Neural crest cell (in vitro differentiated cells): ENCODE results near the gene FLOT2. TPM values are rescaled to one million over a fixed set of nuclear protein-coding genes. Genes with fewer than 3 reads are reported as not detected.
A peak's percentile ranks its signal among the peaks of the same experiment; 100 is the strongest.

Experiments used
- DNase-seq: peaks from one replicate; pipeline ENCODE4 v3.0.0; 2021; ENCODE audit warnings: low read depth, mixed read lengths, low spot score
- H3K27ac Mint-ChIP-seq: one replicate; pipeline ENCODE4 v1.8.0; 2021; ENCODE audit warnings: mild to moderate bottlenecking, mixed read lengths; ENCODE audit not compliant: unreplicated experiment
- H3K27me3 Mint-ChIP-seq: 2 replicates; pipeline ENCODE4 v1.8.0; 2021; ENCODE audit warnings: low read depth, mild to moderate bottlenecking, mixed read lengths
- H3K36me3 Mint-ChIP-seq: 2 replicates; pipeline ENCODE4 v1.8.0; 2021; ENCODE audit warnings: low read depth, mild to moderate bottlenecking, mixed read lengths
- H3K4me1 Mint-ChIP-seq: 2 replicates; pipeline ENCODE4 v1.8.0; 2021; ENCODE audit warnings: mixed read lengths
- H3K4me3 Mint-ChIP-seq: one replicate; pipeline ENCODE4 v1.8.0; 2021; ENCODE audit warnings: mild to moderate bottlenecking, mixed read lengths
- H3K9me3 Mint-ChIP-seq: 2 replicates; pipeline ENCODE4 v1.8.0; 2021; ENCODE audit warnings: mixed read lengths
- total RNA-seq: library from RNA; stranded (reverse); gene quantifications from 2 replicates; pipeline ENCODE4 v1.2.1, GENCODE V29; 2021
- TF ChIP-seq, protein P1 (sequence below): fragments of 200-600 bp; sonication (generic); conservative IDR thresholded peaks from 2 replicates; pipeline ENCODE4 v1.5.0; 2021; ENCODE audit warnings: antibody characterized with exemption, mild to moderate bottlenecking

Gene FLOT2
- total RNA-seq, 1 donor from 2014 or later, result 133 TPM

DNA sequence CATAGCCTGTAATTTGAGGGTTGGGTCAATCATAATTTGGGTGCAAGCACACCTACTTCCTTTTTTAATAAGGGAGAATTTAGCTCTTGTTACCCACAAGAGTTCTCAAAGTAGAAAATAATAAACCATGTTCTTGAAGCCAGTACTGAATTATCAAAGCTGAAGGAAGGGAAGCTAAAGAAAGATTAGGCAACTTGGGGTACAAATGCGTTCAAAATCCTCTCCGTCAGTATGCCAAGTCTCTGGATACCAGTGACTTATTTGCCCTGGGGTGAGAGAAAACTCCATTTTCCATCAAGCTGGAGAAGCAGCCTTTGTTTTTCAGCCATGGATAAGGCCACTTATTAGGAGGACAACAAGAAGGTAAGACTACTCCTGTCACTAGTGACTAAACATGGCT lies 28.8 kb upstream of the FLOT2 start:
- no peaks in the 10 kb centered on the region for H3K27me3 Mint-ChIP-seq
- H3K4me3 Mint-ChIP-seq, result no peak overlapping the region
- no peaks in the 10 kb centered on the region for H3K9me3 Mint-ChIP-seq
- peaks cover 7% of the 10 kb centered on the region for H3K4me1 Mint-ChIP-seq
- TF ChIP-seq, protein P1, sequence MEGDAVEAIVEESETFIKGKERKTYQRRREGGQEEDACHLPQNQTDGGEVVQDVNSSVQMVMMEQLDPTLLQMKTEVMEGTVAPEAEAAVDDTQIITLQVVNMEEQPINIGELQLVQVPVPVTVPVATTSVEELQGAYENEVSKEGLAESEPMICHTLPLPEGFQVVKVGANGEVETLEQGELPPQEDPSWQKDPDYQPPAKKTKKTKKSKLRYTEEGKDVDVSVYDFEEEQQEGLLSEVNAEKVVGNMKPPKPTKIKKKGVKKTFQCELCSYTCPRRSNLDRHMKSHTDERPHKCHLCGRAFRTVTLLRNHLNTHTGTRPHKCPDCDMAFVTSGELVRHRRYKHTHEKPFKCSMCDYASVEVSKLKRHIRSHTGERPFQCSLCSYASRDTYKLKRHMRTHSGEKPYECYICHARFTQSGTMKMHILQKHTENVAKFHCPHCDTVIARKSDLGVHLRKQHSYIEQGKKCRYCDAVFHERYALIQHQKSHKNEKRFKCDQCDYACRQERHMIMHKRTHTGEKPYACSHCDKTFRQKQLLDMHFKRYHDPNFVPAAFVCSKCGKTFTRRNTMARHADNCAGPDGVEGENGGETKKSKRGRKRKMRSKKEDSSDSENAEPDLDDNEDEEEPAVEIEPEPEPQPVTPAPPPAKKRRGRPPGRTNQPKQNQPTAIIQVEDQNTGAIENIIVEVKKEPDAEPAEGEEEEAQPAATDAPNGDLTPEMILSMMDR, result no peak
- H3K36me3 Mint-ChIP-seq, result peaks cover 18% of the 10 kb centered on the region
- H3K27ac Mint-ChIP-seq, result no peak overlapping the region
- no peak for DNase-seq

DNA sequence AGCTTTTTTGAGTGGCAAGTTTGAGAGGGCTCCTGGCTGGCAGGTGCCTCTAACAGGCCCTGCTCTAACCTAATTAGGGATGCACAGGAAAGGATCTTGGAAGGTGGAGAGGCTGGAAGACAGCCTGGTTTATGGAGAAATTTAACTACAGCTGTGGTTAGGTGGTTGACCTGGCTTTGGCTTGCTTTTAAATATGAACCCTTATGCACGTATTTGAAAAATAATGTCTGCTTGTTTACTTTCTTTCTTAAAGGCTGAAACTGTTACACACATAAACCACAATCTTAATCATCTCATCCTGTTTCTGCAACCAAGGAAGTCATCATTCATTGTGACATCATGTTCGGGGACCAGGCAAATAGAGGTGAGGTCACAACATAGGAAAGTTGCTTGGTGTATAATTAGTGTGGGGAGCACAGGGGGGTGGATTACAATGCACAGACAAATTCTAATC lies 28.4 kb upstream of the FLOT2 start:
- H3K4me3 Mint-ChIP-seq, result no peak overlapping the region
- H3K27me3 Mint-ChIP-seq, result no peaks in the 10 kb centered on the region
- DNase-seq, result no peak
- peaks cover 19% of the 10 kb centered on the region for H3K36me3 Mint-ChIP-seq
- TF ChIP-seq, protein P1, result no peak
- H3K4me1 Mint-ChIP-seq, result peaks cover 7% of the 10 kb centered on the region
- no peak overlapping the region for H3K27ac Mint-ChIP-seq
- H3K9me3 Mint-ChIP-seq, result no peaks in the 10 kb centered on the region

DNA sequence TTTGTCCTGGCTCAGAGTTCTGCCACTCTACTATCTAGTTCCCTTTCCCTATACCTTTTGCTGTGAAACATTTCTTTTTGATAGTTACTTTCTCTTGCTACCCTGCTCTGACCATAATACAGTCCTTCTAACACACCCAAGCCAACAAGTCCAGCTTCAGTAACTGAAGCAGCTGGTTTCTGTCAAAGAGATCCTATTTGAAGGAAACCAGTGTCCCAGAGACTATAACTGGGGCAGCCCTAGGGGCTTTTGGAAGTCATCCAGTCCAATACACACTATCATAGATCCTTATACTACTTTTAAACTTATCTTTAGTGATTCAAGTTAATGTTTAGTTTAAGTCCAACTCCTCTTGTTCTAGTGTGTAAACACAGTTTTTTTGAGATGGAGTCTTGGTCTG lies 22.7 kb upstream of the FLOT2 start:
- no peak for DNase-seq
- no peak overlapping the region for H3K4me3 Mint-ChIP-seq
- TF ChIP-seq, protein P1, result no peak
- peaks cover 17% of the 10 kb centered on the region for H3K36me3 Mint-ChIP-seq
- H3K27ac Mint-ChIP-seq, result peak overlapping the region; percentile 59
- H3K9me3 Mint-ChIP-seq, result no peaks in the 10 kb centered on the region
- H3K27me3 Mint-ChIP-seq, result no peaks in the 10 kb centered on the region
- H3K4me1 Mint-ChIP-seq, result no peaks in the 10 kb centered on the region

DNA sequence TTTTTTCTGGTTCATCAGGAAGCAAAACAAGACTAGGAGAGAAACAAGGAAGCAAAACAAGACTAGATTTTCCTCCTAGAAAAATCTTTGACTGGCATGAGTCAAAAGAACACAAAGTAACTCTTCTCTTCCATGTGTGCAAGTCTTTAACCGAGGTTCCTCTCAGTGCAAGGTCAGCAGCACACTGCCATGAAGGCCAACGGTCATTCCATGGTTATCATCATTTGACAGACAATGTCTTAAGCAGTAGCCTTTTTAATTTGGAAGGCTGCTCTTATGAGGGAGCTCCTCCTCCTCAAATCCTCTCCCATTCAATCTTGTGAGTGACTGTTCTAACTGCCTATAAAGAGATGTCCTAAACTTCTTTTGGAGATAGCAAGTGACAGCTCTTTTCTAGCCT lies 20.8 kb upstream of the FLOT2 start:
- no peak overlapping the region for H3K27ac Mint-ChIP-seq
- H3K4me1 Mint-ChIP-seq, result no peaks in the 10 kb centered on the region
- H3K27me3 Mint-ChIP-seq, result no peaks in the 10 kb centered on the region
- peaks cover 17% of the 10 kb centered on the region for H3K36me3 Mint-ChIP-seq
- H3K4me3 Mint-ChIP-seq, result no peak overlapping the region
- no peaks in the 10 kb centered on the region for H3K9me3 Mint-ChIP-seq
- DNase-seq, result no peak
- TF ChIP-seq, protein P1, result no peak

DNA sequence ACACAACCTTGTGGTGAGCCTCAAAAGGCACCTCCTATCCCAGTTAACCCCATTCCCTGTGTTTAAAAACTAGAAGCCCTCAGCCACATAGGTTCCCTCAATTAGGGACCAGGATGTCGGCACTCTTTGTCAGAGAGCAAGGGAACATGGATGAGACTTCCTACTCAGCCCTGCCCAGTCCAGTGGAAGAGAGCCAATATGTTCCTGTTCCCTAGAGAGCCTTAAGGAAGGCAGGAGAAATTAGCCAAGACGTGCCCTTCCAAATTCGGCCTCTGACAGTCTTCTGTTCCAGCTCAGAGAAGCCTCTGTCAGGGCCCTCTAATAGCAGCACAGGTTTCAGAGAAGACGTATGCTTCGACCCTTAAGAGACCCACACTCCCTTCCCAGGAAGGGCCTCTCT lies 19.9 kb upstream of the FLOT2 start:
- peaks cover 19% of the 10 kb centered on the region for H3K36me3 Mint-ChIP-seq
- no peaks in the 10 kb centered on the region for H3K4me1 Mint-ChIP-seq
- H3K4me3 Mint-ChIP-seq, result no peak overlapping the region
- no peak overlapping the region for H3K27ac Mint-ChIP-seq
- H3K27me3 Mint-ChIP-seq, result no peaks in the 10 kb centered on the region
- TF ChIP-seq, protein P1, result no peak
- DNase-seq, result no peak
- no peaks in the 10 kb centered on the region for H3K9me3 Mint-ChIP-seq

DNA sequence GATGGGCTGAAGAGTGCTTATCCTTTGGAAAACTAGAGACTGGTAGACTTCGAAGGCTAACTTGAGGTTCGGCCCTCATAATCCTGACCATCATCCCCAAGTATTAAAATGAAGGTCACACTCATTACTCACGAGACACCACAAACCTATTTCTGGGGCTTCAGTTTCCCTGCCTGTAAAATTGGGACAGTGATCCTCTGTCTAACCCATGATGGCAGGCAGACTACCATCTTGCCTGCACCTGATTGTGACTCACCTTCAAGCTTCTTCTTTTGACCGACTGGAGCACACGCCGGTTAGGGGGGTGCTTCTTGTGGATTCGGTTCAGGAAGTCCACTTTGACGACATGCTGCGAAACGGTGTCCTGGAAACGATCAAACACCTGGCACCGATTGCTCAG lies 19.5 kb upstream of the FLOT2 start:
- TF ChIP-seq, protein P1, result no peak
- peaks cover 19% of the 10 kb centered on the region for H3K36me3 Mint-ChIP-seq
- H3K27ac Mint-ChIP-seq, result no peak overlapping the region
- no peaks in the 10 kb centered on the region for H3K9me3 Mint-ChIP-seq
- no peak for DNase-seq
- no peak overlapping the region for H3K4me3 Mint-ChIP-seq
- H3K27me3 Mint-ChIP-seq, result no peaks in the 10 kb centered on the region
- no peaks in the 10 kb centered on the region for H3K4me1 Mint-ChIP-seq
